ENCODE measurements around the gene UGT1A4. TPM values are rescaled to one million over a fixed set of nuclear protein-coding genes. Genes with fewer than 3 reads are reported as not detected.

UGT1A4 gene
- polyA plus RNA-seq, 4 donors = 0.09 to 7.3 (median 0.66) TPM; not detected in 1

- DNase-seq = peak; percentile 43 to 77
These were observed 12.5 kb upstream of the UGT1A4 start for GRCh38 chr2:233705911-233706506.

GRCh38 chr2:233706720-233707119, 11.8 kb upstream of the UGT1A4 start:
- H3K9me3 ChIP-seq (ENCODE audit: control insufficient read depth in 2 of 2, insufficient read depth in 1 of 2, low read depth in 1 of 2, low read length in 1 of 2) = no peaks in the 10 kb centered on the region
- H3K36me3 ChIP-seq (ENCODE audit: control insufficient read depth in 3 of 3, insufficient read depth in 2 of 3, low read depth in 1 of 3, low read length in 3 of 3) = no peaks in the 10 kb centered on the region
- WGBS, 3 donors = 4 to 78% (median 33%) methylated on average over 1 of the region's 1 CpG
- no peak overlapping the region for H3K4me3 ChIP-seq (ENCODE audit: low read depth in 1 of 3, low read length in 3 of 3)
- DNase-seq = no peak
- H3K4me1 ChIP-seq (ENCODE audit: control insufficient read depth in 3 of 3, insufficient read depth in 2 of 3, low read depth in 1 of 3, low read length in 2 of 3) = peaks cover 3 to 4% (median 3%) of the 10 kb centered on the region in 3 donors
- FAIRE-seq = no peak
- H3K27ac ChIP-seq (ENCODE audit: low read depth in 1 of 3, low read length in 2 of 3) = peak overlapping the region in 1 of 3 donors; percentile 21
- no peaks in the 10 kb centered on the region for H3K27me3 ChIP-seq (ENCODE audit: control insufficient read depth in 3 of 3, insufficient read depth in 3 of 3, low read length in 3 of 3)

More at GRCh38 chr2:233705911-233706506, 12.5 kb upstream of the UGT1A4 start:
- Histone ChIP-seq H3K36me3 (ENCODE audit: control insufficient read depth in 3 of 3, insufficient read depth in 2 of 3, low read depth in 1 of 3, low read length in 3 of 3) (no peaks in the 10 kb centered on the region), H3K27ac (ENCODE audit: low read depth in 1 of 3, low read length in 2 of 3) (peak overlapping the region in 1 of 3 donors; percentile 73), H3K4me3 (ENCODE audit: low read depth in 1 of 3, low read length in 3 of 3) (no peak overlapping the region), H3K4me1 (ENCODE audit: control insufficient read depth in 3 of 3, insufficient read depth in 2 of 3, low read depth in 1 of 3, low read length in 2 of 3) (peaks cover 0 to 4% (median 0%) of the 10 kb centered on the region in 3 donors), H3K27me3 (ENCODE audit: control insufficient read depth in 3 of 3, insufficient read depth in 3 of 3, low read length in 3 of 3) (no peaks in the 10 kb centered on the region), H3K9me3 (ENCODE audit: control insufficient read depth in 2 of 2, insufficient read depth in 1 of 2, low read depth in 1 of 2, low read length in 1 of 2) (no peaks in the 10 kb centered on the region)
- WGBS, 3 donors = 23 to 46% (median 30%) methylated on average over 4 of the region's 4 CpGs
- FAIRE-seq = no peak

- Histone ChIP-seq H3K27ac (ENCODE audit: low read depth in 1 of 3, low read length in 2 of 3) (no peak overlapping the region), H3K4me3 (ENCODE audit: low read depth in 1 of 3, low read length in 3 of 3) (no peak overlapping the region), H3K9me3 (ENCODE audit: control insufficient read depth in 2 of 2, insufficient read depth in 1 of 2, low read depth in 1 of 2, low read length in 1 of 2) (no peaks in the 10 kb centered on the region), H3K4me1 (ENCODE audit: control insufficient read depth in 3 of 3, insufficient read depth in 2 of 3, low read depth in 1 of 3, low read length in 2 of 3) (peaks cover 3 to 14% (median 8%) of the 10 kb centered on the region in 3 donors), H3K36me3 (ENCODE audit: control insufficient read depth in 3 of 3, insufficient read depth in 2 of 3, low read depth in 1 of 3, low read length in 3 of 3) (no peaks in the 10 kb centered on the region), H3K27me3 (ENCODE audit: control insufficient read depth in 3 of 3, insufficient read depth in 3 of 3, low read length in 3 of 3) (no peaks in the 10 kb centered on the region)
- DNase-seq (no peak), FAIRE-seq (no peak)
- 72 to 74% (median 73%) methylated on average over 10 of the region's 10 CpGs for WGBS, 3 donors
These were observed 10.4 kb upstream of the UGT1A4 start for GRCh38 chr2:233707940-233708644.

- peaks cover 3 to 14% (median 8%) of the 10 kb centered on the region in 3 donors for H3K4me1 ChIP-seq (ENCODE audit: control insufficient read depth in 3 of 3, insufficient read depth in 2 of 3, low read depth in 1 of 3, low read length in 2 of 3)
- no peaks in the 10 kb centered on the region for H3K9me3 ChIP-seq (ENCODE audit: control insufficient read depth in 2 of 2, insufficient read depth in 1 of 2, low read depth in 1 of 2, low read length in 1 of 2)
- no peak overlapping the region for H3K27ac ChIP-seq (ENCODE audit: low read depth in 1 of 3, low read length in 2 of 3)
- 78 to 91% (median 88%) methylated on average over 5 of the region's 5 CpGs for WGBS, 3 donors
- H3K27me3 ChIP-seq (ENCODE audit: control insufficient read depth in 3 of 3, insufficient read depth in 3 of 3, low read length in 3 of 3) = no peaks in the 10 kb centered on the region
- DNase-seq (no peak), FAIRE-seq (no peak)
- H3K36me3 ChIP-seq (ENCODE audit: control insufficient read depth in 3 of 3, insufficient read depth in 2 of 3, low read depth in 1 of 3, low read length in 3 of 3) = no peaks in the 10 kb centered on the region
- H3K4me3 ChIP-seq (ENCODE audit: low read depth in 1 of 3, low read length in 3 of 3) = no peak overlapping the region
These were observed 9.6 kb upstream of the UGT1A4 start for GRCh38 chr2:233708942-233709341.

- no peak for FAIRE-seq
These were observed 7.1 kb upstream of the UGT1A4 start for GRCh38 chr2:233711312-233712008.

GRCh38 chr2:233712611-233713261, 5.8 kb upstream of the UGT1A4 start, which contains the start of gene UGT1A5:
Gene UGT1A5, plus strand, starts transcription at chr2:233712907. Its CDS starts 85 bp downstream, at chr2:233712992.
- WGBS, 3 donors = 49 to 68% (median 50%) methylated on average over 14 of the region's 14 CpGs

More at GRCh38 chr2:233711312-233712008, 7.1 kb upstream of the UGT1A4 start:
- Histone ChIP-seq H3K9me3 (ENCODE audit: control insufficient read depth in 2 of 2, insufficient read depth in 1 of 2, low read depth in 1 of 2, low read length in 1 of 2) (no peaks in the 10 kb centered on the region), H3K27me3 (ENCODE audit: control insufficient read depth in 3 of 3, insufficient read depth in 3 of 3, low read length in 3 of 3) (no peaks in the 10 kb centered on the region), H3K27ac (ENCODE audit: low read depth in 1 of 3, low read length in 2 of 3) (no peak overlapping the region), H3K36me3 (ENCODE audit: control insufficient read depth in 3 of 3, insufficient read depth in 2 of 3, low read depth in 1 of 3, low read length in 3 of 3) (no peaks in the 10 kb centered on the region), H3K4me3 (ENCODE audit: low read depth in 1 of 3, low read length in 3 of 3) (no peak overlapping the region), H3K4me1 (ENCODE audit: control insufficient read depth in 3 of 3, insufficient read depth in 2 of 3, low read depth in 1 of 3, low read length in 2 of 3) (peaks cover 3 to 14% (median 5%) of the 10 kb centered on the region in 3 donors)
- DNase-seq = peak; percentile 83 to 86
- WGBS, 3 donors = 37 to 42% (median 41%) methylated on average over 11 of the region's 11 CpGs

GRCh38 chr2:233713262-233713615, 5.3 kb upstream of the UGT1A4 start:
- FAIRE-seq (no peak), DNase-seq (no peak)
- H3K4me3 ChIP-seq (ENCODE audit: low read depth in 1 of 3, low read length in 3 of 3) = no peak overlapping the region
- H3K36me3 ChIP-seq (ENCODE audit: control insufficient read depth in 3 of 3, insufficient read depth in 2 of 3, low read depth in 1 of 3, low read length in 3 of 3) = no peaks in the 10 kb centered on the region
- peaks cover 3 to 14% (median 8%) of the 10 kb centered on the region in 3 donors for H3K4me1 ChIP-seq (ENCODE audit: control insufficient read depth in 3 of 3, insufficient read depth in 2 of 3, low read depth in 1 of 3, low read length in 2 of 3)
- H3K27me3 ChIP-seq (ENCODE audit: control insufficient read depth in 3 of 3, insufficient read depth in 3 of 3, low read length in 3 of 3) = no peaks in the 10 kb centered on the region
- H3K27ac ChIP-seq (ENCODE audit: low read depth in 1 of 3, low read length in 2 of 3) = no peak overlapping the region
- 68 to 90% (median 79%) methylated on average over 7 of the region's 7 CpGs for WGBS, 3 donors
- no peaks in the 10 kb centered on the region for H3K9me3 ChIP-seq (ENCODE audit: control insufficient read depth in 2 of 2, insufficient read depth in 1 of 2, low read depth in 1 of 2, low read length in 1 of 2)

More at GRCh38 chr2:233712611-233713261, 5.8 kb upstream of the UGT1A4 start, which contains the start of gene UGT1A5:
- Histone ChIP-seq H3K4me3 (ENCODE audit: low read depth in 1 of 3, low read length in 3 of 3) (peak within 1 kb of the TSS in 1 of 3 donors; percentile 21), H3K27me3 (ENCODE audit: control insufficient read depth in 3 of 3, insufficient read depth in 3 of 3, low read length in 3 of 3) (no peaks in the 10 kb centered on the region), H3K27ac (ENCODE audit: low read depth in 1 of 3, low read length in 2 of 3) (peak within 1 kb of the TSS in 2 of 3 donors; percentile 33 to 69), H3K36me3 (ENCODE audit: control insufficient read depth in 3 of 3, insufficient read depth in 2 of 3, low read depth in 1 of 3, low read length in 3 of 3) (no peaks in the 10 kb centered on the region), H3K4me1 (ENCODE audit: control insufficient read depth in 3 of 3, insufficient read depth in 2 of 3, low read depth in 1 of 3, low read length in 2 of 3) (peaks cover 3 to 14% (median 7%) of the 10 kb centered on the region in 3 donors), H3K9me3 (ENCODE audit: control insufficient read depth in 2 of 2, insufficient read depth in 1 of 2, low read depth in 1 of 2, low read length in 1 of 2) (no peaks in the 10 kb centered on the region)
- DNase-seq = peak; percentile 61 to 89
- FAIRE-seq = no peak

GRCh38 chr2:233714121-233714520, 4.4 kb upstream of the UGT1A4 start:
- peaks cover 3 to 17% (median 8%) of the 10 kb centered on the region in 3 donors for H3K4me1 ChIP-seq (ENCODE audit: control insufficient read depth in 3 of 3, insufficient read depth in 2 of 3, low read depth in 1 of 3, low read length in 2 of 3)
- DNase-seq = no peak
- H3K4me3 ChIP-seq (ENCODE audit: low read depth in 1 of 3, low read length in 3 of 3) = no peak overlapping the region
- H3K27me3 ChIP-seq (ENCODE audit: control insufficient read depth in 3 of 3, insufficient read depth in 3 of 3, low read length in 3 of 3) = no peaks in the 10 kb centered on the region
- 69 to 83% (median 72%) methylated on average over 2 of the region's 2 CpGs for WGBS, 3 donors
- FAIRE-seq = no peak
- no peaks in the 10 kb centered on the region for H3K36me3 ChIP-seq (ENCODE audit: control insufficient read depth in 3 of 3, insufficient read depth in 2 of 3, low read depth in 1 of 3, low read length in 3 of 3)
- no peaks in the 10 kb centered on the region for H3K9me3 ChIP-seq (ENCODE audit: control insufficient read depth in 2 of 2, insufficient read depth in 1 of 2, low read depth in 1 of 2, low read length in 1 of 2)
- no peak overlapping the region for H3K27ac ChIP-seq (ENCODE audit: low read depth in 1 of 3, low read length in 2 of 3)

Data from small intestine (tissue), 7 donors.